ENCODE results near the gene CRPPA.
"Not testable (repeated sequence)": the region's sequence is repeated elsewhere in the genome, so short reads cannot be mapped to it uniquely, and the experiment has no call there.

The CRPPA gene

DNA sequence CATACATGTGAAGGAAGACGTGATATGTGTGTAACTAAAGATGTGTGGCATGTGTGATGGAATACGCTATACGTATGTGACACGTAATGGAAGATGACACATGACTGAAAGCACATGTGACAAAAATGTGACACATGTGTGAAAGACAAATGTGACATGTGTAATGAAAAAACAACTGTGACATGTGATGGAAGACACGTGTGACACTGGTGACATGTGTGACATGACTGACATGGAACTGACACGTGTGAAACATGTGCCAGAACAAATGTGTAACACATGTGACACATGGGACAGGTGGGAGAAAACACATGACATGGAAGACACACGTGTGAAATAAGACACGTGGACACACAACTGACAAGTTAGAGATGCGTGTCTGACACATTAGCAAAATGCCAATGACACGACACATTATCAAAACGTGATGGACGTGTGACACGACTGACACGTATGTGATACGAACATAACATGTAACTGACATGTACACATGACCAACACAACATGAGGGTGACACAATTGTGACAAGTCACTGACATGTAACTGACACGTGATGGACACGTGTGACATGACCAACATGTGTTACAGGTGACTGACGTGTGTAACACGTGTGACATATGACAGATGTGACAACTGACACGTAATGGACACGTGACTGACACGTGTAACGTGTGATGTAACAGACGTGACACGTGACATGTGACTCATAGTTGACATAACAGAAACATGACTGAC lies 24.4 kb downstream of the CRPPA start:
- DNase-seq = no peak

DNA sequence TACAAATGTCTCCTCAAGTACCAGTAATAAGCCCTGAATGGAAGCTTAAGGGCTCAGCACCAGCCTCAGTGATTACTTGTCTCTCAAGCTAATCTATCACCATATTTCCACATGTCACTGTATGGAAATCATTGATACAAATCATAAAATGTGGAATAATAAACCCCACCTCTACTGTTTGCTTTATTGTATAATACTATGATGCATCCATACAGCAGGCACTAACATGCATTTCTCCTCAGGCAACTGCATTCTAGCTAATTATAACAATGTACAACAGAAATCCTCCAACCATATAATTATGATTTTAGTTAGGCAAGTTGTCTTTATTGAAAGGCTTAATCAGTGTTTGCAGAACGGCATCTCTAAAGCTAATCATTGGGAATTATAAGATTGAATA lies 26.2 kb downstream of the CRPPA start:
- DNase-seq = no peak

DNA sequence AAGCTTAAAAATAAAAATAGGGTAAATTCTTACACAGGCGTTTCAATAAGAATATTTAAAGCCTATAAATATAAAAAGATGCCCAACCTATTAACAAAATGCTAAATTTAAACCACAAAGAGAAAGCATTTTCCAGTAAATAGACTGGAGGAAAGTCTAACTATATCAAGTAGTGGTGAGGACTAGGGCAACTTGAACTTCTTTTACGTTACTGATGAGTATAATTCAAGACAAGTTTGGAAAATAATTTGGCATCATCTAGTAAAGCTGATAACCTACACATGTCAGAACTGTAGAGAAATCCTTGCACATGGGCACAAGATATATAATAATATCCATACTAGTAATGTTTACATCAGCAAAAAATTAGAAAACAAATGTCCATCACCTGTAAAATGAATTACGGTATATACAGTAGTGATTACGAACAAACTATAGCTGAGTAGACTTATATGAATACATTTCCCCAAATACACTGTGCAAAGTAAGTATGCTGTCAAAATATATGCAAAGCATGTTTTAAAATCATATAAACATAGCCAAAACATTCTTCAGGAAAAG lies 27.4 kb downstream of the CRPPA start:
- DNase-seq = no peak

DNA sequence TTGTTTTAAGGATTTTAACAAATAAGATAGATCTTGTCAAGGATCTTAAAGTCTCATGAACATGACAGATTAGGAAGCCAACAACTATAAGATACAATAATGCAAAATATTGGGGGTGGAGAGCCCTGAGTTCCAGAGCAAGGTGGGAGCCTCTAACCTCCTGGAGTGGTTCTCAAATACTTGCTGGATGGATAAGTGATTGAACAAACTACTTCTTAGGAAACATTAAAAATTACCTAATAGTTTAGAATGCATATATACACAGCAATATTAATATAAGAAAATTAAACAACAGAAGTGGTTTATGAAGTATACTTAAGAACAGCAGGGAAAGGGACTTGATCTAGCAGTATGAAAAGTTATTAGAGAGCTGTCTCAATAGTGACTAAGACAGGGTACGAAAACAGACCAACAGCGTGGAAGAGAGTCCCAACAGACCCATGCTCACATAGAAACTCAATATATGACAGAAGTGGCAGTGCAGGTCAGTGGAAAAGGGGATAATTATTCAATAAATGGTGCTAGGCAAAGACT lies 28.3 kb downstream of the CRPPA start:
- DNase-seq = no peak

DNA sequence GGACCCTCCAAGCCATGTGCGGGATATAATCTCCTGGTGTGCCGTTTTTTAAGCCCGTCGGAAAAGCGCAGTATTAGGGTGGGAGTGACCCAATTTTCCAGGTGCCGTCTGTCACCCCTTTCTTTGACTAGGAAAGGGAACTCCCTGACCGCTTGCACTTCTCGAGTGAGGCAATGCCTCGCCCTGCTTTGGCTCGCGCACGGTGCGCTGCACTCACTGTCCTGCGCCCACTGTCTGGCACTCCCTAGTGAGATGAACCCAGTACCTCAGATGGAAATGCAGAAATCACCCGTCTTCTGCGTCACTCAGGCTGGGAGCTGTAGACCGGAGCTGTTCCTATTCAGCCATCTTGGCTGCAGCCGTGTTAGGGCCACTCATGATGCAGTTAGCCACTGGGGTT lies 37.6 kb downstream of the CRPPA start:
- DNase-seq = not testable (repeated sequence)

DNA sequence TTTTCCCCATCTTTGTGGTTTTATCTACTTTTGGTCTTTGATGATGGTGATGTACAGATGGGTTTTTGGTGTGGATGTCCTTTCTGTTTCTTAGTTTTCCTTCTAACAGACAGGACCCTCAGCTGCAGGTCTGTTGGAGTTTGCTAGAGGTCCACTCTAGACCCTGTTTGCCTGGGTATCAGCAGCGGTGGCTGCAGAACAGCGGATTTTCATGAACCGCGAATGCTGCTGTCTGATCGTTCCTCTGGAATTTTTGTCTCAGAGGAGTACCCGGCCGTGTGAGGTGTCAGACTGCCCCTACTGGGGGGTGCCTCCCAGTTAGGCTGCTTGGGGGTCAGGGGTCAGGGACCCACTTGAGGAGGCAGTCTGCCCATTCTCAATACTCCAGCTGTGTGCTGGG lies 38.2 kb downstream of the CRPPA start:
- DNase-seq = not testable (repeated sequence)

All from NCI-H774 (cell line).